CD14-positive monocyte (primary cell): ENCODE data around the gene ZNF823. TPM values are rescaled to one million over a fixed set of nuclear protein-coding genes. Genes with fewer than 3 reads are reported as not detected.
A peak's percentile ranks its signal among the peaks of the same experiment; 100 is the strongest.

Experiments used
- DNase-seq, 3 donors: peaks; one replicate each; pipeline ENCODE4 v3.0.0-alpha.2; 2011 to 2022
- H2AFZ ChIP-seq: 2 replicates; pipeline ENCODE4 v1.6.0; 2012; ENCODE audit warnings: mild to moderate bottlenecking, low read depth, low read length, inconsistent platforms; ENCODE audit not compliant: insufficient read depth, poor library complexity, severe bottlenecking
- H3K27ac ChIP-seq, 2 donors: 1 replicate in 1 of 2; 2 replicates in 1 of 2; pipeline ENCODE4 v1.5.1; 2012 to 2013; ENCODE audit warnings: low read length in 2 of 2, control low read depth in 1 of 2, inconsistent platforms in 1 of 2, low read depth in 1 of 2, mild to moderate bottlenecking in 1 of 2
- H3K27me3 ChIP-seq, 2 donors: one replicate each; pipeline versions ENCODE4 v1.6.0 to v1.6.1; 2011 to 2013; ENCODE audit warnings: low read length in 2 of 2; ENCODE audit not compliant: control insufficient read depth in 2 of 2, insufficient read depth in 2 of 2
- H3K36me3 ChIP-seq, 2 donors: replicated peaks in 1 of 2; 1 replicate in 1 of 2; 2 replicates in 1 of 2; pipeline versions ENCODE4 v1.5.1 to v1.6.1; 2012 to 2013; ENCODE audit warnings: low read length in 2 of 2, control low read depth in 1 of 2, inconsistent platforms in 1 of 2, mild to moderate bottlenecking in 1 of 2; ENCODE audit not compliant: insufficient read depth in 2 of 2, control insufficient read depth in 1 of 2
- H3K4me1 ChIP-seq, 2 donors: 1 replicate in 1 of 2; 2 replicates in 1 of 2; pipeline versions ENCODE4 v1.5.1 to v1.6.1; 2012 to 2013; ENCODE audit warnings: low read length in 2 of 2, control low read depth in 1 of 2, inconsistent platforms in 1 of 2, mild to moderate bottlenecking in 1 of 2, moderate library complexity in 1 of 2; ENCODE audit not compliant: insufficient read depth in 2 of 2, control insufficient read depth in 1 of 2
- H3K4me2 ChIP-seq: replicated peaks from 2 replicates; pipeline ENCODE3; 2012; ENCODE audit warnings: low read length, moderate library complexity, mild to moderate bottlenecking; ENCODE audit not compliant: poor library complexity, severe bottlenecking; ENCODE audit errors: extremely low read depth
- H3K4me3 ChIP-seq, 3 experiments: fragments of 200-600 bp in 1 of 3; sonication (generic) in 1 of 3; replicated peaks in 1 of 3; 1 replicate in 2 of 3; 2 replicates in 1 of 3; pipeline ENCODE4 v1.5.1; 2011 to 2013; ENCODE audit warnings: low read length in 3 of 3, mild to moderate bottlenecking in 3 of 3, control low read depth in 2 of 3, low read depth in 2 of 3, inconsistent platforms in 1 of 3, moderate library complexity in 1 of 3
- H3K79me2 ChIP-seq: 2 replicates; pipeline ENCODE4 v1.6.0; 2012; ENCODE audit warnings: mild to moderate bottlenecking, control low read depth, inconsistent platforms, low read length, moderate library complexity; ENCODE audit not compliant: insufficient read depth
- H3K9ac ChIP-seq: 2 replicates; pipeline ENCODE4 v1.6.0; 2017; ENCODE audit warnings: low read length, mild to moderate bottlenecking; ENCODE audit not compliant: insufficient read depth, poor library complexity, severe bottlenecking
- H3K9me3 ChIP-seq, 2 donors: replicated peaks in 1 of 2; 1 replicate in 1 of 2; 2 replicates in 1 of 2; pipeline versions ENCODE4 v1.5.1 to v1.6.1; 2012 to 2013; ENCODE audit warnings: low read length in 2 of 2, control low read depth in 1 of 2; ENCODE audit not compliant: control insufficient read depth in 1 of 2, insufficient read depth in 1 of 2
- H4K20me1 ChIP-seq: 2 replicates; pipeline ENCODE4 v1.6.0; 2012; ENCODE audit warnings: mild to moderate bottlenecking, low read length, control low read depth, moderate library complexity; ENCODE audit not compliant: insufficient read depth
- H3K27ac Mint-ChIP-seq, 7 donors: one replicate each; pipeline ENCODE4 v1.8.0; 2020; ENCODE audit warnings: mild to moderate bottlenecking in 7 of 7, mixed read lengths in 7 of 7, moderate library complexity in 6 of 7, inconsistent platforms in 2 of 7
- H3K27me3 Mint-ChIP-seq, 3 donors: one replicate each; pipeline ENCODE4 v1.8.0; 2021 to 2022; ENCODE audit warnings: low read depth in 3 of 3, mild to moderate bottlenecking in 3 of 3, mixed read lengths in 3 of 3, moderate library complexity in 3 of 3, inconsistent platforms in 1 of 3
- H3K36me3 Mint-ChIP-seq, 2 donors: one replicate each; pipeline ENCODE4 v1.8.0; 2020; ENCODE audit warnings: mixed read lengths in 2 of 2, inconsistent platforms in 1 of 2, mild to moderate bottlenecking in 1 of 2
- H3K4me1 Mint-ChIP-seq: one replicate; pipeline ENCODE4 v1.8.0; 2020; ENCODE audit warnings: mild to moderate bottlenecking, mixed read lengths
- H3K4me3 Mint-ChIP-seq, 2 donors: one replicate each; pipeline ENCODE4 v1.8.0; 2020; ENCODE audit warnings: mild to moderate bottlenecking in 2 of 2, mixed read lengths in 2 of 2, moderate library complexity in 1 of 2
- H3K9me3 Mint-ChIP-seq, 7 donors: one replicate each; pipeline ENCODE4 v1.8.0; 2020 to 2022; ENCODE audit warnings: mixed read lengths in 7 of 7, mild to moderate bottlenecking in 6 of 7, moderate library complexity in 6 of 7, inconsistent platforms in 2 of 7
- WGBS: methylation state at CpG from one replicate; pipeline ENCODE4 v1.1.5; 2013; ENCODE audit warnings: missing lambda C conversion rate; ENCODE audit not compliant: insufficient coverage; 5-methylcytosine and 5-hydroxymethylcytosine counted together
- intact Hi-C, 2 donors: fragments of 100-400 bp; cut with micrococcal nuclease; formaldehyde crosslinking; loops; one replicate each; pipeline versions ENCODE4 v1.15.0 to v1.15.1; 2023
- polyA minus RNA-seq: library from RNA; depleted of rRNA, polyadenylated mRNA; stranded (reverse); fragments of >200 nt; gene quantifications from 2 replicates; pipeline ENCODE4 v1.2.3, GENCODE V29; 2012
- polyA plus RNA-seq, 3 donors: library from polyadenylated mRNA; depleted of rRNA in 1 of 3; unstranded in 2 of 3; stranded (reverse) in 1 of 3; fragments of 300-500 nt in 2 of 3; fragments of >200 nt in 1 of 3; fragmentation: Illumina TruSeq in 2 of 3; gene quantifications; 1 replicate in 2 of 3; 2 replicates in 1 of 3; pipeline ENCODE4 v1.2.3, GENCODE V29; 2012 to 2021
- total RNA-seq, 12 experiments: library from RNA in 1 of 12; stranded (reverse) in 1 of 12; fragments of 120-200 nt in 1 of 12; gene quantifications; one replicate each; pipeline ENCODE4 v1.2.4 and lab custom pipeline; 2013 to 2026; ENCODE audit warnings: mixed read lengths in 6 of 12, inconsistent platforms in 1 of 12
- TF ChIP-seq, protein P1 (sequence below): fragments of 200-600 bp; IDR thresholded peaks from one replicate; pipeline ENCODE4 v1.8.0; 2022; ENCODE audit warnings: antibody characterized with exemption, mild to moderate bottlenecking

Gene ZNF823
- 3.4 TPM for total RNA-seq (2013)
- polyA plus RNA-seq = under 1 TPM; 0.48 to 0.85 (median 0.67) TPM
- 0.69 and 3.5 TPM in 2 replicates for polyA minus RNA-seq
- total RNA-seq (lab: John Stamatoyannopoulos, UW) = 0.50 to 5.2 (median 1.3) reads per million in 11 experiments

- Histone ChIP-seq H3K4me3 (peak within 1 kb of the TSS; percentile 71 to 83 (median 78)), H3K27me3 (no peaks in the 10 kb centered on the region), H3K9ac (peak within 1 kb of the TSS; percentile 69), H3K36me3 (no peaks in the 10 kb centered on the region), H3K4me1 (peaks cover 19 to 26% of the 10 kb centered on the region in 2 donors), H3K79me2 (peaks cover 12% of the 10 kb centered on the region), H3K27ac (peak within 1 kb of the TSS in 1 of 2 donors; percentile 71), H3K9me3 (no peaks in the 10 kb centered on the region), H2AFZ (peak within 1 kb of the TSS; percentile 95), H3K4me2 (peak within 1 kb of the TSS; percentile 96), H4K20me1 (no peaks in the 10 kb centered on the region)
- DNase-seq = peak; percentile 86 to 91 (median 90)
- H3K36me3 Mint-ChIP-seq = peaks cover 0 to 2% of the 10 kb centered on the region in 2 donors
- WGBS = under 1% methylated on average over 30 of the region's 35 CpGs
- TF ChIP-seq, protein P1, sequence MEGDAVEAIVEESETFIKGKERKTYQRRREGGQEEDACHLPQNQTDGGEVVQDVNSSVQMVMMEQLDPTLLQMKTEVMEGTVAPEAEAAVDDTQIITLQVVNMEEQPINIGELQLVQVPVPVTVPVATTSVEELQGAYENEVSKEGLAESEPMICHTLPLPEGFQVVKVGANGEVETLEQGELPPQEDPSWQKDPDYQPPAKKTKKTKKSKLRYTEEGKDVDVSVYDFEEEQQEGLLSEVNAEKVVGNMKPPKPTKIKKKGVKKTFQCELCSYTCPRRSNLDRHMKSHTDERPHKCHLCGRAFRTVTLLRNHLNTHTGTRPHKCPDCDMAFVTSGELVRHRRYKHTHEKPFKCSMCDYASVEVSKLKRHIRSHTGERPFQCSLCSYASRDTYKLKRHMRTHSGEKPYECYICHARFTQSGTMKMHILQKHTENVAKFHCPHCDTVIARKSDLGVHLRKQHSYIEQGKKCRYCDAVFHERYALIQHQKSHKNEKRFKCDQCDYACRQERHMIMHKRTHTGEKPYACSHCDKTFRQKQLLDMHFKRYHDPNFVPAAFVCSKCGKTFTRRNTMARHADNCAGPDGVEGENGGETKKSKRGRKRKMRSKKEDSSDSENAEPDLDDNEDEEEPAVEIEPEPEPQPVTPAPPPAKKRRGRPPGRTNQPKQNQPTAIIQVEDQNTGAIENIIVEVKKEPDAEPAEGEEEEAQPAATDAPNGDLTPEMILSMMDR = no peak
- peaks cover 0 to 3% (median 2%) of the 10 kb centered on the region in 3 donors for H3K27me3 Mint-ChIP-seq
- intact Hi-C loops = loop anchor here in 1 of 2 donors (5.0 kb wide), 1 partner anchor 58 kb away; the partner anchor contains the start of gene ZNF491
- peaks cover 28% of the 10 kb centered on the region for H3K4me1 Mint-ChIP-seq
- peak within 1 kb of the TSS; percentile 99 to 100 for H3K4me3 Mint-ChIP-seq
- H3K27ac Mint-ChIP-seq = peak within 1 kb of the TSS; percentile 69 to 94 (median 83)
- H3K9me3 Mint-ChIP-seq = peaks cover 0 to 6% (median 0%) of the 10 kb centered on the region in 7 donors
Observed at GRCh38 chr19:11738746-11739620, at the start of gene ZNF823. Gene ZNF823, minus strand, starts transcription at chr19:11738946. Its CDS starts 127 bp downstream, at chr19:11738819.

GRCh38 chr19:11787536-11787935 is 48.8 kb upstream of the ZNF823 start:
- Histone ChIP-seq H3K79me2 (no peaks in the 10 kb centered on the region), H2AFZ (no peak overlapping the region), H3K4me1 (no peaks in the 10 kb centered on the region), H3K27ac (no peak overlapping the region), H4K20me1 (no peaks in the 10 kb centered on the region), H3K4me2 (no peak overlapping the region), H3K36me3 (peaks cover 0 to 5% of the 10 kb centered on the region in 2 donors), H3K9me3 (peaks cover 46 to 90% of the 10 kb centered on the region in 2 donors), H3K4me3 (peak overlapping the region in 1 of 3 experiments; percentile 8), H3K9ac (no peak overlapping the region), H3K27me3 (no peaks in the 10 kb centered on the region)
- intact Hi-C loops = loop anchor here in 1 of 2 donors (5.0 kb wide), 1 partner anchor 35 kb away; no protein-coding TSS in a partner anchor
- H3K27ac Mint-ChIP-seq = no peak overlapping the region
- H3K36me3 Mint-ChIP-seq = peaks cover 0 to 2% of the 10 kb centered on the region in 2 donors
- DNase-seq = no peak
- H3K27me3 Mint-ChIP-seq = peaks cover 0 to 4% (median 3%) of the 10 kb centered on the region in 3 donors
- H3K9me3 Mint-ChIP-seq = peaks cover 54 to 90% (median 79%) of the 10 kb centered on the region in 7 donors
- H3K4me3 Mint-ChIP-seq = no peak overlapping the region
- H3K4me1 Mint-ChIP-seq = no peaks in the 10 kb centered on the region
- WGBS = 84% methylated on average over 3 of the region's 3 CpGs
- TF ChIP-seq, protein P1 = no peak
